ENCODE results near the gene GPR32. TPM values are rescaled to one million over a fixed set of nuclear protein-coding genes. Genes with fewer than 3 reads are reported as not detected.

Gene GPR32
- total and polyA plus RNA-seq, 2 of the 8 experiments (the other 6 are each of a cell fraction or from before 2014, with no cell fraction given): not detected

- no peak for TF ChIP-seq CHD7 (IDR thresholded peaks at IDR 0.05; ENCODE audit: insufficient replicate concordance, low read length)
- TF ChIP-seq RXRA (IDR thresholded peaks at IDR 0.05; ENCODE audit: insufficient read depth, low read depth, low read length): no peak
- TF ChIP-seq RFX5 (IDR thresholded peaks at IDR 0.05; ENCODE audit: borderline replicate concordance, low read depth, low read length): no peak
- no peak for TF ChIP-seq CTCF (IDR thresholded peaks at IDR 0.05; ENCODE audit: control extremely low read depth in 1 of 3, insufficient read depth in 1 of 3, low read depth in 1 of 3, low read length in 3 of 3)
- TF ChIP-seq BACH1 (IDR thresholded peaks at IDR 0.05; ENCODE audit: low read length): no peak
Measured at GRCh38 chr19:50819636-50820035, 49.4 kb downstream of the GPR32 start (continued).
